ENCODE results near the gene DDX51. TPM values are rescaled to one million over a fixed set of nuclear protein-coding genes. Genes with fewer than 3 reads are reported as not detected.

The DDX51 gene
- total and polyA plus RNA-seq, 2 of the 13 experiments (the other 11 are each of a cell fraction or from before 2014, with no cell fraction given) = 10.1 TPM

- FAIRE-seq = no peak
- no peak overlapping the region for H3K4me3 ChIP-seq (replicated peaks in 1 of 3; ENCODE audit: insufficient read depth in 1 of 3, low read depth in 2 of 3, low read length in 3 of 3)
- intact Hi-C loops (cut with micrococcal nuclease; ENCODE audit: unreplicated experiment) (no loop called here), in situ Hi-C loops (cut with HindIII; ENCODE audit: extremely low pct_ligation_motif_present, low pct_unique_long_range_greater_than_20kb) (no loop called here)
- H3K36me3 ChIP-seq (replicated peaks in 1 of 2; ENCODE audit: control insufficient read depth in 1 of 2, insufficient read depth in 2 of 2, low read length in 2 of 2) = no peaks in the 10 kb centered on the region
- no peaks in the 10 kb centered on the region for H3K79me2 ChIP-seq (ENCODE audit: insufficient read depth, low read length)
- H3K9ac ChIP-seq (ENCODE audit: insufficient read depth, low read depth, low read length) = no peak overlapping the region
- no peak overlapping the region for H2AFZ ChIP-seq (ENCODE audit: low read length)
- ChIA-PET POLR2A (interaction anchor here (1.7 kb wide), 1 partner anchor 9 kb away, joined by 6 read pairs; no protein-coding TSS in a partner anchor), CTCF (ENCODE audit: low intra/inter-chr PET ratio, low total read pairs) (no interaction called here)
- no peaks in the 10 kb centered on the region for H3K4me1 ChIP-seq (ENCODE audit: insufficient read depth, low read length)
- TF ChIP-seq KDM6A (CRISPR knock-in tag; IDR thresholded peaks at IDR 0.05; ENCODE audit: low read depth) = no peak
- TF ChIP-seq KIAA2018 (CRISPR knock-in tag; IDR thresholded peaks at IDR 0.05; ENCODE audit: borderline replicate concordance) = no peak
- TF ChIP-seq PLRG1 (conservative IDR thresholded peaks at IDR 0.05) = no peak
- no peak for TF ChIP-seq ZSCAN29 (CRISPR knock-in tag; conservative IDR thresholded peaks at IDR 0.05)
- no peak for TF ChIP-seq ZNF468 (CRISPR knock-in tag; IDR thresholded peaks at IDR 0.05)
- TF ChIP-seq ZNF564 (CRISPR knock-in tag; IDR thresholded peaks at IDR 0.05) = no peak
- TF ChIP-seq GLI4 (CRISPR knock-in tag; IDR thresholded peaks at IDR 0.05; ENCODE audit: borderline replicate concordance) = no peak
- no peak for TF ChIP-seq KAT2B (IDR thresholded peaks at IDR 0.05; ENCODE audit: borderline replicate concordance, low read depth, low read length)
- no peak for TF ChIP-seq ZNF660 (CRISPR knock-in tag; IDR thresholded peaks at IDR 0.05; ENCODE audit: borderline replicate concordance, low read depth)
- TF ChIP-seq TFDP2 (CRISPR knock-in tag; IDR thresholded peaks at IDR 0.05) = no peak
- TF ChIP-seq PAX8 (CRISPR knock-in tag; IDR thresholded peaks at IDR 0.05; ENCODE audit: borderline replicate concordance) = no peak
- TF ChIP-seq ATM (IDR thresholded peaks at IDR 0.05; ENCODE audit: borderline replicate concordance) = no peak
- no peak for TF ChIP-seq ZNF230 (CRISPR knock-in tag; IDR thresholded peaks at IDR 0.05)
- 0 out of 2 replicates have a peak, but pooled peaks cover 3% of the 10 kb centered on the region for H4K20me1 ChIP-seq (ENCODE audit: insufficient read depth, low read length)
- BruUV-seq (replicated peaks) = no TSS peak
- H3K27me3 ChIP-seq (ENCODE audit: control insufficient read depth in 1 of 2, insufficient read depth in 2 of 2, low read length in 2 of 2) = peaks cover 4 to 24% of the 10 kb centered on the region in 2 experiments; a peak in 3 of 5 replicates
- H3K4me2 ChIP-seq (ENCODE audit: low read depth, low read length) = no peak overlapping the region
- WGBS (ENCODE audit: low lambda C conversion rate) = 34% methylated on average over 12 of the region's 26 CpGs
- ATAC-seq = peak; percentile 19
- H3K27ac ChIP-seq (ENCODE audit: extremely low read length, insufficient read depth, low read length) = no peak overlapping the region
- H3K9me3 ChIP-seq (ENCODE audit: low read length) = no peaks in the 10 kb centered on the region
- no peak for DNase-seq (ENCODE audit: low spot score)
Measured at GRCh38 chr12:132163041-132163910, 19.2 kb upstream of the DDX51 start.
